Left lung (tissue), 10 donors: ENCODE data around the gene CWC27. TPM values are rescaled to one million over a fixed set of nuclear protein-coding genes. Genes with fewer than 3 reads are reported as not detected.

Experiments used
- ATAC-seq: fragments of 200-7000 bp; cut with Tn5 transposase; one replicate; pipeline ENCODE4 v1.9.1; 2020; ENCODE audit warnings: moderate library complexity
- DNase-seq, 4 donors: peaks; one replicate each; pipeline ENCODE4 v3.0.0-alpha.2; 2013 to 2020
- H3K27ac ChIP-seq, 2 donors: fragments of 200-600 bp; sonication (generic) in 1 of 2; one replicate each; pipeline versions ENCODE4 v1.5.0 to v1.8.0; 2020 to 2021
- H3K27me3 ChIP-seq, 2 donors: fragments of 200-600 bp; sonication (generic) in 1 of 2; one replicate each; pipeline versions ENCODE4 v1.5.0 to v1.8.0; 2020 to 2021
- H3K36me3 ChIP-seq, 2 donors: fragments of 200-600 bp; sonication (generic) in 1 of 2; one replicate each; pipeline versions ENCODE4 v1.5.0 to v1.8.0; 2020 to 2021
- H3K4me1 ChIP-seq, 2 donors: fragments of 200-600 bp; one replicate each; pipeline ENCODE4 v1.8.0; 2021
- H3K4me3 ChIP-seq, 2 donors: fragments of 200-600 bp; sonication (generic) in 1 of 2; one replicate each; pipeline versions ENCODE4 v1.5.0 to v1.8.0; 2020 to 2021; ENCODE audit warnings: mild to moderate bottlenecking in 1 of 2
- H3K9me3 ChIP-seq, 2 donors: fragments of 200-600 bp; sonication (generic) in 1 of 2; one replicate each; pipeline versions ENCODE4 v1.5.0 to v1.8.0; 2020 to 2021
- CTCF ChIP-seq, 2 donors: fragments of 200-600 bp; sonication (generic) in 1 of 2; IDR thresholded peaks; one replicate each; pipeline versions ENCODE4 v1.5.0 to v1.8.0; 2021; ENCODE audit warnings: antibody characterized with exemption in 2 of 2
- intact Hi-C, 2 donors: fragments of 100-400 bp; cut with DNase I; formaldehyde crosslinking; loops; one replicate each; pipeline versions ENCODE4 v1.11.2 to v1.14.2; 2022
- polyA plus RNA-seq, 6 donors: library from polyadenylated mRNA; unstranded; fragments of 120-200 nt; gene quantifications; one replicate each; pipeline ENCODE4 v1.2.1, GENCODE V29; 2013; ENCODE audit not compliant: insufficient read length in 6 of 6
- total RNA-seq, 2 donors: library from RNA; stranded (reverse); fragmentation: NEBNext Ultra II Directional; extraction: Animal tissue kit (Norgen Biotek cat#: 25700); gene quantifications; one replicate each; pipeline ENCODE4 v1.2.1, GENCODE V29; 2021
- donor health status: DM: no; HTN: yes; CAD: no.
- donor health status: DM: no; HTN: no; CAD: no.

The CWC27 gene
- total and polyA plus RNA-seq, 8 donors, result 14.3 to 45.4 (median 36.3) TPM

- no peak for ATAC-seq
- TF ChIP-seq CTCF (IDR thresholded peaks at IDR 0.05), result no peak
- Histone ChIP-seq H3K36me3 (no peaks in the 10 kb centered on the region), H3K4me1 (no peaks in the 10 kb centered on the region), H3K27ac (no peak overlapping the region), H3K9me3 (no peaks in the 10 kb centered on the region), H3K4me3 (no peak overlapping the region), H3K27me3 (no peaks in the 10 kb centered on the region)
- intact Hi-C loops, result no loop called here
- DNase-seq, result no peak
Measured at GRCh38 chr5:65015767-65016166, 247.0 kb downstream of the CWC27 start.

- Histone ChIP-seq H3K9me3 (no peaks in the 10 kb centered on the region), H3K27ac (no peak overlapping the region), H3K27me3 (no peaks in the 10 kb centered on the region), H3K4me3 (no peak overlapping the region), H3K36me3 (no peaks in the 10 kb centered on the region), H3K4me1 (no peaks in the 10 kb centered on the region)
- intact Hi-C loops, result no loop called here
- ATAC-seq (no peak), DNase-seq (no peak)
- TF ChIP-seq CTCF (IDR thresholded peaks at IDR 0.05), result no peak
Measured at GRCh38 chr5:65017636-65018035, 248.9 kb downstream of the CWC27 start.

GRCh38 chr5:65018763-65019162 is 250.0 kb downstream of the CWC27 start:
- no peaks in the 10 kb centered on the region for H3K9me3 ChIP-seq
- H3K4me3 ChIP-seq, result no peak overlapping the region
- DNase-seq (no peak), ATAC-seq (no peak)
- H3K27ac ChIP-seq, result no peak overlapping the region
- H3K36me3 ChIP-seq, result no peaks in the 10 kb centered on the region
- H3K4me1 ChIP-seq, result no peaks in the 10 kb centered on the region
- no peak for TF ChIP-seq CTCF (IDR thresholded peaks at IDR 0.05)
- intact Hi-C loops, result no loop called here
- H3K27me3 ChIP-seq, result no peaks in the 10 kb centered on the region

- no peaks in the 10 kb centered on the region for H3K36me3 ChIP-seq
- DNase-seq, result no peak
- intact Hi-C loops, result no loop called here
- no peak overlapping the region for H3K4me3 ChIP-seq
- no peak for ATAC-seq
- H3K4me1 ChIP-seq, result no peaks in the 10 kb centered on the region
- TF ChIP-seq CTCF (IDR thresholded peaks at IDR 0.05), result no peak
- no peaks in the 10 kb centered on the region for H3K9me3 ChIP-seq
- H3K27me3 ChIP-seq, result no peaks in the 10 kb centered on the region
- H3K27ac ChIP-seq, result no peak overlapping the region
Measured at GRCh38 chr5:65020492-65020891, 251.8 kb downstream of the CWC27 start.

GRCh38 chr5:65021527-65022226 is 252.9 kb downstream of the CWC27 start:
- Histone ChIP-seq H3K36me3 (no peaks in the 10 kb centered on the region), H3K9me3 (no peaks in the 10 kb centered on the region), H3K27ac (no peak overlapping the region), H3K4me1 (no peaks in the 10 kb centered on the region), H3K27me3 (no peaks in the 10 kb centered on the region), H3K4me3 (no peak overlapping the region)
- no peak for DNase-seq
- intact Hi-C loops, result no loop called here
- ATAC-seq, result no peak
- no peak for TF ChIP-seq CTCF (IDR thresholded peaks at IDR 0.05)
